HEK293 (cell line): ENCODE measurements around the gene FSTL3.

ENCODE experiments used
- CTCF ChIA-PET: fragments of 350-600 bp; formaldehyde crosslinking; extraction: SDS; loops from one replicate; lab custom pipeline; 2021; ENCODE audit warnings: antibody characterized with exemption; lab: Yijun Ruan, JAX
- POLR2A ChIA-PET: fragments of 300-600 bp; formaldehyde crosslinking; extraction: SDS; loops from one replicate; lab custom pipeline; 2020; ENCODE audit warnings: antibody characterized with exemption, inconsistent platforms; lab: Yijun Ruan, JAX
- H3K27ac ChIP-seq: fragments of 200-500 bp; sonication (Bioruptor generic); 2 replicates; pipeline ENCODE4 v1.5.1; 2014; ENCODE audit warnings: low read depth, low read length, control low read depth, inconsistent platforms; ENCODE audit errors: extremely low read depth
- H3K36me3 ChIP-seq, 2 experiments: fragments of 200-500 bp in 1 of 2; sonication (Bioruptor generic) in 1 of 2; 1 replicate in 1 of 2; 2 replicates in 1 of 2; pipeline ENCODE4 v1.5.1; 2014 to 2017; ENCODE audit warnings: inconsistent platforms in 2 of 2, low read length in 2 of 2; ENCODE audit not compliant: control insufficient read depth in 2 of 2, insufficient read depth in 1 of 2
- H3K4me1 ChIP-seq: fragments of 200-500 bp; sonication (Bioruptor generic); 2 replicates; pipeline ENCODE4 v1.5.1; 2014; ENCODE audit warnings: mild to moderate bottlenecking, low read length, inconsistent platforms; ENCODE audit not compliant: control insufficient read depth, insufficient read depth
- H3K4me3 ChIP-seq: 2 replicates; pipeline ENCODE4 v1.5.1; 2011; ENCODE audit warnings: low read depth, mild to moderate bottlenecking, control low read depth, low read length, moderate library complexity
- H3K9me3 ChIP-seq: fragments of 200-500 bp; sonication (Bioruptor generic); 2 replicates; pipeline ENCODE4 v1.5.1; 2014; ENCODE audit warnings: low read depth, low read length, inconsistent platforms; ENCODE audit not compliant: control insufficient read depth, insufficient read depth
- EGR2 ChIP-seq: fragments of 450-650 bp; formaldehyde crosslinking; IDR thresholded peaks from 2 replicates; pipeline ENCODE4 v1.5.1; 2016; ENCODE audit warnings: low read depth, missing biosample characterization, missing genetic modification characterization
- KLF8 ChIP-seq: fragments of 450-650 bp; formaldehyde crosslinking; IDR thresholded peaks from 2 replicates; pipeline ENCODE4 v1.5.1; 2016; ENCODE audit warnings: missing biosample characterization, missing genetic modification characterization
- SETDB1 ChIP-seq: IDR thresholded peaks from one replicate; pipeline ENCODE4 v1.6.1; 2017; ENCODE audit warnings: mild to moderate bottlenecking, low read length, moderate library complexity, mixed read lengths; ENCODE audit not compliant: insufficient read length
- YY2 ChIP-seq: fragments of 450-650 bp; formaldehyde crosslinking; IDR thresholded peaks from 2 replicates; pipeline ENCODE4 v1.5.1; 2016; ENCODE audit warnings: missing biosample characterization, missing genetic modification characterization
- ZBTB1 ChIP-seq: fragments of 450-650 bp; formaldehyde crosslinking; IDR thresholded peaks from 2 replicates; pipeline ENCODE4 v1.5.1; 2016; ENCODE audit warnings: missing biosample characterization, missing genetic modification characterization
- ZBTB8A ChIP-seq: fragments of 450-650 bp; formaldehyde crosslinking; IDR thresholded peaks from 2 replicates; pipeline ENCODE4 v1.5.1; 2016; ENCODE audit warnings: missing biosample characterization, missing genetic modification characterization
- ZFHX2 ChIP-seq: fragments of 450-650 bp; formaldehyde crosslinking; conservative IDR thresholded peaks from 2 replicates; pipeline ENCODE4 v1.5.1; 2016; ENCODE audit warnings: missing biosample characterization, missing genetic modification characterization
- ZIC2 ChIP-seq: fragments of 450-650 bp; formaldehyde crosslinking; IDR thresholded peaks from 2 replicates; pipeline ENCODE4 v1.5.1; 2016; ENCODE audit warnings: missing biosample characterization, missing genetic modification characterization
- ZNF341 ChIP-seq: fragments of 450-650 bp; formaldehyde crosslinking; IDR thresholded peaks from 2 replicates; pipeline ENCODE4; 2016; ENCODE audit warnings: low read depth, missing biosample characterization, missing genetic modification characterization
- ZNF366 ChIP-seq: fragments of 450-650 bp; formaldehyde crosslinking; conservative IDR thresholded peaks from 2 replicates; pipeline ENCODE4 v1.5.1; 2016; ENCODE audit warnings: missing biosample characterization, missing genetic modification characterization
- ZNF391 ChIP-seq: fragments of 450-650 bp; formaldehyde crosslinking; IDR thresholded peaks from 2 replicates; pipeline ENCODE4 v1.5.1; 2016; ENCODE audit warnings: low read depth, missing biosample characterization, missing genetic modification characterization, borderline replicate concordance
- ZNF510 ChIP-seq: fragments of 450-650 bp; formaldehyde crosslinking; IDR thresholded peaks from 2 replicates; pipeline ENCODE4 v1.5.1; 2018; ENCODE audit warnings: mild to moderate bottlenecking, missing genetic modification characterization, missing biosample characterization; ENCODE audit not compliant: insufficient replicate concordance
- ZNF549 ChIP-seq: fragments of 450-650 bp; IDR thresholded peaks from 2 replicates; pipeline ENCODE4 v1.5.1; 2018; ENCODE audit warnings: missing biosample characterization, missing genetic modification characterization, mild to moderate bottlenecking, inconsistent platforms, moderate library complexity
- ZNF600 ChIP-seq: fragments of 450-650 bp; formaldehyde crosslinking; IDR thresholded peaks from 2 replicates; pipeline ENCODE4 v1.5.1; 2016; ENCODE audit warnings: missing biosample characterization, missing genetic modification characterization
- ZNF629 ChIP-seq: fragments of 450-650 bp; formaldehyde crosslinking; IDR thresholded peaks from 2 replicates; pipeline ENCODE4 v1.5.1; 2017; ENCODE audit warnings: missing biosample characterization, missing genetic modification characterization
- ZNF664 ChIP-seq: fragments of 450-650 bp; formaldehyde crosslinking; IDR thresholded peaks from 2 replicates; pipeline ENCODE4 v1.5.1; 2016; ENCODE audit warnings: missing biosample characterization, missing genetic modification characterization
- ZNF768 ChIP-seq: fragments of 450-650 bp; formaldehyde crosslinking; IDR thresholded peaks from 2 replicates; pipeline ENCODE4 v1.5.1; 2018; ENCODE audit warnings: missing biosample characterization, mild to moderate bottlenecking, missing genetic modification characterization
- ZNF830 ChIP-seq: fragments of 450-650 bp; IDR thresholded peaks from 2 replicates; pipeline ENCODE4 v1.5.0; 2018; ENCODE audit warnings: missing biosample characterization, missing genetic modification characterization, low read depth, mild to moderate bottlenecking, moderate library complexity
- ZNF837 ChIP-seq: fragments of 450-650 bp; formaldehyde crosslinking; IDR thresholded peaks from 2 replicates; pipeline ENCODE4 v1.5.1; 2016; ENCODE audit warnings: missing biosample characterization, missing genetic modification characterization
- TF ChIP-seq, protein P1 (sequence below): fragments of 450-650 bp; formaldehyde crosslinking; IDR thresholded peaks from 2 replicates; pipeline ENCODE4 v1.5.1; 2016; ENCODE audit warnings: missing biosample characterization, missing genetic modification characterization, low read depth
- TF ChIP-seq, protein P2 (sequence below): fragments of 450-650 bp; IDR thresholded peaks from 2 replicates; pipeline ENCODE4 v1.5.1; 2018; ENCODE audit warnings: missing biosample characterization, missing genetic modification characterization
- TF ChIP-seq, protein P3 (sequence below): fragments of 450-650 bp; formaldehyde crosslinking; conservative IDR thresholded peaks from 2 replicates; pipeline ENCODE4 v1.5.1; 2016; ENCODE audit warnings: low read depth, missing biosample characterization, missing genetic modification characterization
- TF ChIP-seq, protein P4 (sequence below): fragments of 450-650 bp; formaldehyde crosslinking; IDR thresholded peaks from 2 replicates; pipeline ENCODE4 v1.5.1; 2016; ENCODE audit warnings: missing biosample characterization, missing genetic modification characterization
- TF ChIP-seq, protein P5 (sequence below): fragments of 450-650 bp; formaldehyde crosslinking; IDR thresholded peaks from 2 replicates; pipeline ENCODE4 v1.5.1; 2016; ENCODE audit warnings: missing biosample characterization, missing genetic modification characterization

The FSTL3 gene

DNA sequence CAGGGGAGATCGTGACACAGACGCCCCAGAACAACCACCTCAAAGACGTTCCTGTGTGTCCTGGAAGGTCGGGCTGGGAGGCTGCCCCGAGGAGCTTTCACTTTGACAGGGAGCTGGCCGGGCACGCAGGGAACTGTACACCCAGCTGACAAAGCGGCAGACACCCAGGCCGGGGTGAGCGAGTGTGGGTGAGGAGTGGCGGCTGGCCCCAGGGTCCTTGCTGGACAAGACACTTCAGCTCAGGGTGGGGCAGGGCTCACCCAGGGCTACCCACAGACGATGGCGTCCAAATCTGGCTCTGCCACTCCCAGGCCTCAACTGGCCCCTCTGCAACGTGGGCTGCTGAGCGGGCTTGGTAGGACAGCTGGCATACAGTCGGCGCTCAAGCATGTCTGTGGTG is 34.5 kb upstream of the FSTL3 start:
- ChIA-PET CTCF (interaction anchor here (0.6 kb wide), 1 partner anchor 57 kb away, joined by 3 read pairs; no protein-coding TSS in a partner anchor), POLR2A (interaction anchor here (0.6 kb wide), 1 partner anchor 109 kb away, joined by 3 read pairs; no protein-coding TSS in a partner anchor)
- Histone ChIP-seq H3K36me3 (peaks cover 0 to 15% of the 10 kb centered on the region in 2 experiments; a peak in 2 of 3 replicates), H3K4me1 (no peaks in the 10 kb centered on the region), H3K27ac (no peak overlapping the region), H3K9me3 (no peaks in the 10 kb centered on the region), H3K4me3 (no peak overlapping the region)
- TF ChIP-seq ZNF600 (tag by site-specific recombination): 0 out of 2 replicates have a peak, but pooled peaks have one; percentile 20
- no peak for TF ChIP-seq ZNF341 (tag by site-specific recombination)

DNA sequence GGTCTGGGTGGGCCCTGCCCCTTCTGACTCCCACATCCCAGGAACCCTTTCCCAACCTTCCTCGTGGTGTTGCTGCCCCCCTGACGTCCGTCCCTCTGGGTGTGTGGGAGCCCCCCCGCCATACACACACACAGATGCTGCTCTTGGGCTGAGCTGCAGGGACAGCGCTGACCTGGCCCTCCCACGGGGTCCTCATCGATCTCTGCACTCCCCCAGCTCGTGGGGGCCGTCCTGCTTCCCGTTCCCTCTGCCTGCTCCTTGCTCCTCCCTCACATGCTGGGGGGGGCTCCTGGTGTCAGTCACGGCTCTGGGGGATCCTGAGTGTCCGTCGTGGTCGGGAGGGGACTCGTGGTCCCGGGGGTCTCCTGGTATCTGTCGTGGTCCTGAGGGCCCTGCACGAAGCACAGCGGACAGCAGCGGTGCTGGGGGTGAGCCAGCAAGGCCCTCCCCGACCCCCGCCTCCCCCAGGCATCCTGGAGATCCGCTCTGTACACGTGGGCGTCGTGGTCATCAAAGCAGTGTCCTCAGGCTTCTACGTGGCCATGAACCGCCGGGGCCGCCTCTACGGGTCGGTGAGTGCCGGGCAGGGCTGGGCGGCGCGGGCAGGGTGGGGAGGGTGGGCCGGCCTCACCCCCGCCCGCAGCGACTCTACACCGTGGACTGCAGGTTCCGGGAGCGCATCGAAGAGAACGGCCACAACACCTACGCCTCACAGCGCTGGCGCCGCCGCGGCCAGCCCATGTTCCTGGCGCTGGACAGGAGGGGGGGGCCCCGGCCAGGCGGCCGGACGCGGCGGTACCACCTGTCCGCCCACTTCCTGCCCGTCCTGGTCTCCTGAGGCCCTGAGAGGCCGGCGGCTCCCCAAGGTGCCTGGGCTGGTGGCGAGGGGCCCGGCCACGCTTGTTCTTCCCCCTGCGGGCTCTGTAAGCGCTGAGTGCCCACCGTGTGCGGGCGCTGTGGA is 33.1 kb upstream of the FSTL3 start:
- H3K4me1 ChIP-seq: no peaks in the 10 kb centered on the region
- no peak overlapping the region for H3K27ac ChIP-seq
- H3K9me3 ChIP-seq: no peaks in the 10 kb centered on the region
- no peak overlapping the region for H3K4me3 ChIP-seq
- peaks cover 0 to 27% of the 10 kb centered on the region in 2 experiments; a peak in 2 of 3 replicates for H3K36me3 ChIP-seq
- CTCF ChIA-PET: no interaction called here
- POLR2A ChIA-PET: interaction anchor here (0.6 kb wide), 1 partner anchor 38 kb away, joined by 3 read pairs; no protein-coding TSS in a partner anchor
- TF ChIP-seq ZNF629 (tag by site-specific recombination) (no peak), ZNF830 (tag by site-specific recombination) (no peak), KLF8 (tag by site-specific recombination) (peak; percentile 23; the same call in 1 of the 2 replicates), EGR2 (peak; percentile 52; the same call in 1 of the 2 replicates), ZNF549 (tag by site-specific recombination) (no peak), ZNF391 (no peak), ZNF366 (tag by site-specific recombination) (no peak), ZNF837 (tag by site-specific recombination) (no peak), ZBTB8A (tag by site-specific recombination) (no peak), SETDB1 (no peak), ZNF664 (tag by site-specific recombination) (no peak), ZFHX2 (tag by site-specific recombination) (peak; percentile 65), ZNF768 (tag by site-specific recombination) (no peak), ZIC2 (tag by site-specific recombination) (no peak), ZNF510 (no peak), ZBTB1 (tag by site-specific recombination) (no peak), YY2 (tag by site-specific recombination) (no peak)
- TF ChIP-seq, protein P1, sequence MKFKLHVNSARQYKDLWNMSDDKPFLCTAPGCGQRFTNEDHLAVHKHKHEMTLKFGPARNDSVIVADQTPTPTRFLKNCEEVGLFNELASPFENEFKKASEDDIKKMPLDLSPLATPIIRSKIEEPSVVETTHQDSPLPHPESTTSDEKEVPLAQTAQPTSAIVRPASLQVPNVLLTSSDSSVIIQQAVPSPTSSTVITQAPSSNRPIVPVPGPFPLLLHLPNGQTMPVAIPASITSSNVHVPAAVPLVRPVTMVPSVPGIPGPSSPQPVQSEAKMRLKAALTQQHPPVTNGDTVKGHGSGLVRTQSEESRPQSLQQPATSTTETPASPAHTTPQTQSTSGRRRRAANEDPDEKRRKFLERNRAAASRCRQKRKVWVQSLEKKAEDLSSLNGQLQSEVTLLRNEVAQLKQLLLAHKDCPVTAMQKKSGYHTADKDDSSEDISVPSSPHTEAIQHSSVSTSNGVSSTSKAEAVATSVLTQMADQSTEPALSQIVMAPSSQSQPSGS (tag by site-specific recombination): no peak
- TF ChIP-seq, protein P2, sequence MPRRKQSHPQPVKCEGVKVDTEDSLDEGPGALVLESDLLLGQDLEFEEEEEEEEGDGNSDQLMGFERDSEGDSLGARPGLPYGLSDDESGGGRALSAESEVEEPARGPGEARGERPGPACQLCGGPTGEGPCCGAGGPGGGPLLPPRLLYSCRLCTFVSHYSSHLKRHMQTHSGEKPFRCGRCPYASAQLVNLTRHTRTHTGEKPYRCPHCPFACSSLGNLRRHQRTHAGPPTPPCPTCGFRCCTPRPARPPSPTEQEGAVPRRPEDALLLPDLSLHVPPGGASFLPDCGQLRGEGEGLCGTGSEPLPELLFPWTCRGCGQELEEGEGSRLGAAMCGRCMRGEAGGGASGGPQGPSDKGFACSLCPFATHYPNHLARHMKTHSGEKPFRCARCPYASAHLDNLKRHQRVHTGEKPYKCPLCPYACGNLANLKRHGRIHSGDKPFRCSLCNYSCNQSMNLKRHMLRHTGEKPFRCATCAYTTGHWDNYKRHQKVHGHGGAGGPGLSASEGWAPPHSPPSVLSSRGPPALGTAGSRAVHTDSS (tag by site-specific recombination): no peak
- TF ChIP-seq, protein P3, sequence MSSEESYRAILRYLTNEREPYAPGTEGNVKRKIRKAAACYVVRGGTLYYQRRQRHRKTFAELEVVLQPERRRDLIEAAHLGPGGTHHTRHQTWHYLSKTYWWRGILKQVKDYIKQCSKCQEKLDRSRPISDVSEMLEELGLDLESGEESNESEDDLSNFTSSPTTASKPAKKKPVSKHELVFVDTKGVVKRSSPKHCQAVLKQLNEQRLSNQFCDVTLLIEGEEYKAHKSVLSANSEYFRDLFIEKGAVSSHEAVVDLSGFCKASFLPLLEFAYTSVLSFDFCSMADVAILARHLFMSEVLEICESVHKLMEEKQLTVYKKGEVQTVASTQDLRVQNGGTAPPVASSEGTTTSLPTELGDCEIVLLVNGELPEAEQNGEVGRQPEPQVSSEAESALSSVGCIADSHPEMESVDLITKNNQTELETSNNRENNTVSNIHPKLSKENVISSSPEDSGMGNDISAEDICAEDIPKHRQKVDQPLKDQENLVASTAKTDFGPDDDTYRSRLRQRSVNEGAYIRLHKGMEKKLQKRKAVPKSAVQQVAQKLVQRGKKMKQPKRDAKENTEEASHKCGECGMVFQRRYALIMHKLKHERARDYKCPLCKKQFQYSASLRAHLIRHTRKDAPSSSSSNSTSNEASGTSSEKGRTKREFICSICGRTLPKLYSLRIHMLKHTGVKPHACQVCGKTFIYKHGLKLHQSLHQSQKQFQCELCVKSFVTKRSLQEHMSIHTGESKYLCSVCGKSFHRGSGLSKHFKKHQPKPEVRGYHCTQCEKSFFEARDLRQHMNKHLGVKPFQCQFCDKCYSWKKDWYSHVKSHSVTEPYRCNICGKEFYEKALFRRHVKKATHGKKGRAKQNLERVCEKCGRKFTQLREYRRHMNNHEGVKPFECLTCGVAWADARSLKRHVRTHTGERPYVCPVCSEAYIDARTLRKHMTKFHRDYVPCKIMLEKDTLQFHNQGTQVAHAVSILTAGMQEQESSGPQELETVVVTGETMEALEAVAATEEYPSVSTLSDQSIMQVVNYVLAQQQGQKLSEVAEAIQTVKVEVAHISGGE: no peak
- TF ChIP-seq, protein P4, sequence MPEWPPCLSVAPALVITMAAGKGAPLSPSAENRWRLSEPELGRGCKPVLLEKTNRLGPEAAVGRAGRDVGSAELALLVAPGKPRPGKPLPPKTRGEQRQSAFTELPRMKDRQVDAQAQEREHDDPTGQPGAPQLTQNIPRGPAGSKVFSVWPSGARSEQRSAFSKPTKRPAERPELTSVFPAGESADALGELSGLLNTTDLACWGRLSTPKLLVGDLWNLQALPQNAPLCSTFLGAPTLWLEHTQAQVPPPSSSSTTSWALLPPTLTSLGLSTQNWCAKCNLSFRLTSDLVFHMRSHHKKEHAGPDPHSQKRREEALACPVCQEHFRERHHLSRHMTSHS: no peak
- TF ChIP-seq, protein P5, sequence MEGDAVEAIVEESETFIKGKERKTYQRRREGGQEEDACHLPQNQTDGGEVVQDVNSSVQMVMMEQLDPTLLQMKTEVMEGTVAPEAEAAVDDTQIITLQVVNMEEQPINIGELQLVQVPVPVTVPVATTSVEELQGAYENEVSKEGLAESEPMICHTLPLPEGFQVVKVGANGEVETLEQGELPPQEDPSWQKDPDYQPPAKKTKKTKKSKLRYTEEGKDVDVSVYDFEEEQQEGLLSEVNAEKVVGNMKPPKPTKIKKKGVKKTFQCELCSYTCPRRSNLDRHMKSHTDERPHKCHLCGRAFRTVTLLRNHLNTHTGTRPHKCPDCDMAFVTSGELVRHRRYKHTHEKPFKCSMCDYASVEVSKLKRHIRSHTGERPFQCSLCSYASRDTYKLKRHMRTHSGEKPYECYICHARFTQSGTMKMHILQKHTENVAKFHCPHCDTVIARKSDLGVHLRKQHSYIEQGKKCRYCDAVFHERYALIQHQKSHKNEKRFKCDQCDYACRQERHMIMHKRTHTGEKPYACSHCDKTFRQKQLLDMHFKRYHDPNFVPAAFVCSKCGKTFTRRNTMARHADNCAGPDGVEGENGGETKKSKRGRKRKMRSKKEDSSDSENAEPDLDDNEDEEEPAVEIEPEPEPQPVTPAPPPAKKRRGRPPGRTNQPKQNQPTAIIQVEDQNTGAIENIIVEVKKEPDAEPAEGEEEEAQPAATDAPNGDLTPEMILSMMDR: no peak
